Activated B cell treated with CpG ODN at 0.5 μM for 24 hours (primary cell): ENCODE measurements around the gene KCNMB2. TPM values are rescaled to one million over a fixed set of nuclear protein-coding genes. Genes with fewer than 3 reads are reported as not detected.

ENCODE experiments used
- ATAC-seq: fragments of 200-7000 bp; cut with Tn5 transposase; one replicate; pipeline ENCODE4 v1.10.0; 2021; ENCODE audit warnings: low read depth, mild to moderate bottlenecking, moderate library complexity
- CTCF ChIA-PET: fragments of 350-600 bp; sonication (Branson Sonifier 250); formaldehyde crosslinking; loops from one replicate; lab custom pipeline; 2021; ENCODE audit warnings: antibody characterized with exemption; lab: Charles Lee
- POLR2A ChIA-PET: fragments of 350-600 bp; sonication (Branson Sonifier 250); formaldehyde crosslinking; loops from one replicate; lab custom pipeline; 2021; ENCODE audit warnings: antibody characterized with exemption; lab: Charles Lee
- DNase-seq: peaks from one replicate; pipeline ENCODE4 v3.0.0; 2022
- H3K27ac Mint-ChIP-seq: one replicate; pipeline ENCODE4 v1.8.0; 2020; ENCODE audit warnings: mixed read lengths
- H3K27me3 Mint-ChIP-seq: one replicate; pipeline ENCODE4 v1.8.0; 2021; ENCODE audit warnings: mixed read lengths
- H3K36me3 Mint-ChIP-seq: one replicate; pipeline ENCODE4 v1.8.0; 2021; ENCODE audit warnings: low read depth, mixed read lengths
- H3K4me1 Mint-ChIP-seq: one replicate; pipeline ENCODE4 v1.8.0; 2021; ENCODE audit warnings: mixed read lengths
- H3K4me3 Mint-ChIP-seq: one replicate; pipeline ENCODE4 v1.8.0; 2020; ENCODE audit warnings: mild to moderate bottlenecking, mixed read lengths
- H3K9me3 Mint-ChIP-seq: one replicate; pipeline ENCODE4 v1.8.0; 2020; ENCODE audit warnings: mixed read lengths
- intact Hi-C: fragments of 100-400 bp; cut with micrococcal nuclease; formaldehyde crosslinking; loops from one replicate; pipeline ENCODE4 v1.15.1; 2024
- total RNA-seq: library from RNA; stranded (reverse); gene quantifications from 2 replicates; pipeline ENCODE4 v1.2.3, GENCODE V29; 2022
- TF ChIP-seq, protein P1 (sequence below): fragments of 200-600 bp; IDR thresholded peaks from one replicate; pipeline ENCODE4 v1.8.0; 2022; ENCODE audit warnings: antibody characterized with exemption, mild to moderate bottlenecking

Gene KCNMB2
- total RNA-seq, 1 donor from 2014 or later: not detected

GRCh38 chr3:178671377-178671776, 135.1 kb downstream of the KCNMB2 start:
- TF ChIP-seq, protein P1, sequence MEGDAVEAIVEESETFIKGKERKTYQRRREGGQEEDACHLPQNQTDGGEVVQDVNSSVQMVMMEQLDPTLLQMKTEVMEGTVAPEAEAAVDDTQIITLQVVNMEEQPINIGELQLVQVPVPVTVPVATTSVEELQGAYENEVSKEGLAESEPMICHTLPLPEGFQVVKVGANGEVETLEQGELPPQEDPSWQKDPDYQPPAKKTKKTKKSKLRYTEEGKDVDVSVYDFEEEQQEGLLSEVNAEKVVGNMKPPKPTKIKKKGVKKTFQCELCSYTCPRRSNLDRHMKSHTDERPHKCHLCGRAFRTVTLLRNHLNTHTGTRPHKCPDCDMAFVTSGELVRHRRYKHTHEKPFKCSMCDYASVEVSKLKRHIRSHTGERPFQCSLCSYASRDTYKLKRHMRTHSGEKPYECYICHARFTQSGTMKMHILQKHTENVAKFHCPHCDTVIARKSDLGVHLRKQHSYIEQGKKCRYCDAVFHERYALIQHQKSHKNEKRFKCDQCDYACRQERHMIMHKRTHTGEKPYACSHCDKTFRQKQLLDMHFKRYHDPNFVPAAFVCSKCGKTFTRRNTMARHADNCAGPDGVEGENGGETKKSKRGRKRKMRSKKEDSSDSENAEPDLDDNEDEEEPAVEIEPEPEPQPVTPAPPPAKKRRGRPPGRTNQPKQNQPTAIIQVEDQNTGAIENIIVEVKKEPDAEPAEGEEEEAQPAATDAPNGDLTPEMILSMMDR: no peak
- POLR2A ChIA-PET: no interaction called here

GRCh38 chr3:178671791-178672190, 135.6 kb downstream of the KCNMB2 start:
- DNase-seq (no peak), ATAC-seq (no peak)
- TF ChIP-seq, protein P1: no peak
- H3K36me3 Mint-ChIP-seq: no peaks in the 10 kb centered on the region
- H3K4me1 Mint-ChIP-seq: peaks cover 4% of the 10 kb centered on the region
- ChIA-PET CTCF (no interaction called here), POLR2A (no interaction called here)
- no peak overlapping the region for H3K4me3 Mint-ChIP-seq
- intact Hi-C loops: no loop called here
- no peak overlapping the region for H3K27ac Mint-ChIP-seq
- H3K27me3 Mint-ChIP-seq: no peaks in the 10 kb centered on the region
- H3K9me3 Mint-ChIP-seq: no peaks in the 10 kb centered on the region

More at GRCh38 chr3:178671377-178671776, 135.1 kb downstream of the KCNMB2 start:
- DNase-seq (no peak), ATAC-seq (no peak)
- Mint-ChIP-seq H3K4me3 (no peak overlapping the region), H3K4me1 (peaks cover 4% of the 10 kb centered on the region), H3K27me3 (no peaks in the 10 kb centered on the region), H3K9me3 (no peaks in the 10 kb centered on the region), H3K36me3 (no peaks in the 10 kb centered on the region), H3K27ac (no peak overlapping the region)
- CTCF ChIA-PET: no interaction called here
- intact Hi-C loops: no loop called here

GRCh38 chr3:178672275-178672674, 136.0 kb downstream of the KCNMB2 start:
- intact Hi-C loops: no loop called here
- H3K27me3 Mint-ChIP-seq: no peaks in the 10 kb centered on the region
- no peak for ATAC-seq
- peaks cover 4% of the 10 kb centered on the region for H3K4me1 Mint-ChIP-seq
- DNase-seq: no peak
- H3K4me3 Mint-ChIP-seq: no peak overlapping the region
- TF ChIP-seq, protein P1: no peak
- no peak overlapping the region for H3K27ac Mint-ChIP-seq
- CTCF ChIA-PET: no interaction called here
- H3K36me3 Mint-ChIP-seq: no peaks in the 10 kb centered on the region
- POLR2A ChIA-PET: no interaction called here
- H3K9me3 Mint-ChIP-seq: no peaks in the 10 kb centered on the region

GRCh38 chr3:178673529-178673928, 137.3 kb downstream of the KCNMB2 start:
- CTCF ChIA-PET: no interaction called here
- TF ChIP-seq, protein P1: no peak
- Mint-ChIP-seq H3K4me1 (peaks cover 4% of the 10 kb centered on the region), H3K27ac (no peak overlapping the region), H3K4me3 (no peak overlapping the region), H3K27me3 (no peaks in the 10 kb centered on the region), H3K36me3 (no peaks in the 10 kb centered on the region), H3K9me3 (no peaks in the 10 kb centered on the region)
- POLR2A ChIA-PET: no interaction called here
- DNase-seq (no peak), ATAC-seq (no peak)
- intact Hi-C loops: no loop called here

- intact Hi-C loops: no loop called here
- POLR2A ChIA-PET: no interaction called here
- TF ChIP-seq, protein P1: no peak
- DNase-seq: no peak
- Mint-ChIP-seq H3K27ac (no peak overlapping the region), H3K36me3 (no peaks in the 10 kb centered on the region), H3K4me3 (no peak overlapping the region), H3K9me3 (no peaks in the 10 kb centered on the region), H3K27me3 (no peaks in the 10 kb centered on the region), H3K4me1 (no peaks in the 10 kb centered on the region)
- CTCF ChIA-PET: no interaction called here
- no peak for ATAC-seq
These were observed 139.8 kb downstream of the KCNMB2 start for GRCh38 chr3:178676077-178676476.
